ENCODE measurements around the gene MOV10L1. TPM values are rescaled to one million over a fixed set of nuclear protein-coding genes. Genes with fewer than 3 reads are reported as not detected.
A peak's percentile ranks its signal among the peaks of the same experiment; 100 is the strongest.

MOV10L1 gene
- total RNA-seq, 2 donors from 2014 or later = 0.36 to 18.9 TPM

GRCh38 chr22:50190182-50190940 is 100.6 kb downstream of the MOV10L1 start:
- 6% methylated on average over 43 of the region's 43 CpGs for WGBS
- Histone ChIP-seq H3K27ac (peak overlapping the region; percentile 75 to 83), H3K9me3 (no peaks in the 10 kb centered on the region), H3K4me1 (replicated peaks) (peaks cover 12% of the 10 kb centered on the region), H3K4me3 (peak overlapping the region; percentile 31 to 40), H3K36me3 (peaks cover 5 to 11% of the 10 kb centered on the region in 2 donors), H3K27me3 (replicated peaks; ENCODE audit: insufficient read depth) (no peaks in the 10 kb centered on the region)
- intact Hi-C loops (cut with DNase I) = no loop called here
- peak; percentile 68 for DNase-seq (ENCODE audit: low spot score)
- TF ChIP-seq CTCF (IDR thresholded peaks at IDR 0.05) = peak; percentile 52 to 65 (median 58)
- peak; percentile 82 for TF ChIP-seq POLR2AphosphoS5 (IDR thresholded peaks at IDR 0.05)
- peak; percentile 67 for TF ChIP-seq POLR2A (IDR thresholded peaks at IDR 0.05)

- Histone ChIP-seq H3K9me3 (no peaks in the 10 kb centered on the region), H3K4me3 (peak overlapping the region; percentile 31 to 40), H3K36me3 (peaks cover 5 to 11% of the 10 kb centered on the region in 2 donors), H3K27me3 (replicated peaks; ENCODE audit: insufficient read depth) (no peaks in the 10 kb centered on the region), H3K4me1 (replicated peaks) (peaks cover 12% of the 10 kb centered on the region), H3K27ac (peak overlapping the region; percentile 75 to 83)
- 54% methylated on average over 18 of the region's 18 CpGs for WGBS
- TF ChIP-seq CTCF (IDR thresholded peaks at IDR 0.05) = no peak
- DNase-seq (ENCODE audit: low spot score) = no peak
- intact Hi-C loops (cut with DNase I) = no loop called here
Observed at GRCh38 chr22:50190941-50191741, 101.3 kb downstream of the MOV10L1 start.

GRCh38 chr22:50192436-50193204 is 102.8 kb downstream of the MOV10L1 start:
- 69% methylated on average over 24 of the region's 25 CpGs for WGBS
- Histone ChIP-seq H3K4me3 (no peak overlapping the region), H3K27me3 (replicated peaks; ENCODE audit: insufficient read depth) (no peaks in the 10 kb centered on the region), H3K4me1 (replicated peaks) (peaks cover 12% of the 10 kb centered on the region), H3K9me3 (no peaks in the 10 kb centered on the region), H3K27ac (peak overlapping the region; percentile 75 to 83), H3K36me3 (peaks cover 5 to 11% of the 10 kb centered on the region in 2 donors)
- intact Hi-C loops (cut with DNase I) = no loop called here
- DNase-seq (ENCODE audit: low spot score) = no peak
- no peak for TF ChIP-seq POLR2AphosphoS5 (IDR thresholded peaks at IDR 0.05)
- TF ChIP-seq POLR2A (IDR thresholded peaks at IDR 0.05) = no peak
- no peak for TF ChIP-seq CTCF (IDR thresholded peaks at IDR 0.05)

DNA sequence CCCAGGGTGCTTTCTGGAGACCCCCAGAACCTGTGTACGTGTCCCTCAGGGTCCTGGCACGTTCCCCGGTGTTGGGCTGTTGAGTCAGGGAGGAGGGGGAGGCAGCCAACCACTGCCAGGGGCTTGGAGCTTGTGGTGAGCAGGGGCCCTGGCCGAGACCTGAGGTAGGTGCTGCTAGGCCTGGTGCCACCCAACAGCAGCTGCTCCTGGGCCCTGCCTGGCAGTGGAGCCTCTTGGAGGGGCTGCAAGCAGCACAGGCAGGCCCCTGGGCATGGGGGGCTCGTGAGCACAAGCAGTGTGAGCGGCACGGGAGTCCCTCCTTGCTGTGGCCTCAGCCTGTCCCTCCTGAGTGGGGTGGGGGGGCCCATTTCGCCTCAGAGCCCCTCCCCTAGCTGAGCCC is 103.8 kb downstream of the MOV10L1 start:
- no peaks in the 10 kb centered on the region for H3K9me3 ChIP-seq
- no peak overlapping the region for H3K27ac ChIP-seq
- H3K36me3 ChIP-seq = peaks cover 5 to 11% of the 10 kb centered on the region in 2 donors
- 73% methylated on average over 5 of the region's 8 CpGs for WGBS
- intact Hi-C loops (cut with DNase I) = no loop called here
- peaks cover 12% of the 10 kb centered on the region for H3K4me1 ChIP-seq (replicated peaks)
- DNase-seq (ENCODE audit: low spot score) = no peak
- TF ChIP-seq CTCF (IDR thresholded peaks at IDR 0.05) (no peak), POLR2AphosphoS5 (IDR thresholded peaks at IDR 0.05) (no peak), POLR2A (IDR thresholded peaks at IDR 0.05) (no peak)
- no peak overlapping the region for H3K4me3 ChIP-seq
- no peaks in the 10 kb centered on the region for H3K27me3 ChIP-seq (replicated peaks; ENCODE audit: insufficient read depth)
